SH-SY5Y (cell line): ENCODE measurements around the gene LMO1.

Source experiments
- GATA2 ChIP-seq: IDR thresholded peaks from 2 replicates; pipeline ENCODE4 v1.6.1; 2011; ENCODE audit warnings: mild to moderate bottlenecking, low read depth, low read length
- GATA3 ChIP-seq: IDR thresholded peaks from 2 replicates; pipeline ENCODE4 v1.6.1; 2011; ENCODE audit warnings: low read depth, mild to moderate bottlenecking, low read length, moderate library complexity

DNA sequence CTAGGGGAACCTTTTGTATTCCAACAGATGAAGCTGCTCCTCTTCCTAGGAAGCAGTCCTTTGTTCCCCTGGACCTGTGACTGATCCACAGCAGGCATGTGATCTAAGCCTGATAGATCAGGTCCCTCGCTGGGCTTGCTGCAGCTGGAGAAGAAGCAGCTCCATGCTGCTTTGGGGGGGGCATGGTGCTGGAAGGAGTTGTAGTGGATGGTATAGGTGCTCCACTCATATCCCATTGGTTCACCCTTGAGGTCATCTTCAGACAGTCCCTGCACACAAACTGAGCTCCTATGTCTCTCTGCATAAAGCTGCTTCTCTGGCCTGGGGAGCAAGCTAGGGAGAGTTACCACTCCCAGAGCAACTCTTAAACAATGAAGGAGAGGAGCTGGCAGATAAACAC is 85.4 kb downstream of the LMO1 start:
- TF ChIP-seq GATA3 = no peak
- TF ChIP-seq GATA2 = no peak
